Measurements from ENCODE around the gene STARD10.

DNA sequence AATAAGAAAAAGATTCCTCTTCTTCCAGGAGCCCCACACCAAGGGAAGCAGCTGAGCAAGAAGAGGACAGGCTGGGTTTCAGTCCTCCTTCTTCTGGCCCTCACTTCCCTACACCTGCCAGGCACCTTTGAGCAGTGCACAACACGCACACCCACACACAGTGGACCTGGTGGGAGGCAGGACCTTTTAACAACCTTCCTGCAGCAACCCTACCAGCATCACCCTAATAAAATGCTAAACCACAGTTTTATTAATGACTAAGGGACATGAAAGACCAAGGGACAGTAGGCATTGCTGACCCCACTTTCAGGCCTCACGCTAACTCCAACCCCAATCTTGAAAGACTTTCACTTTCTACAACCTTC, 53.8 kb downstream of the STARD10 start:
- TF ChIP-seq, protein P1, sequence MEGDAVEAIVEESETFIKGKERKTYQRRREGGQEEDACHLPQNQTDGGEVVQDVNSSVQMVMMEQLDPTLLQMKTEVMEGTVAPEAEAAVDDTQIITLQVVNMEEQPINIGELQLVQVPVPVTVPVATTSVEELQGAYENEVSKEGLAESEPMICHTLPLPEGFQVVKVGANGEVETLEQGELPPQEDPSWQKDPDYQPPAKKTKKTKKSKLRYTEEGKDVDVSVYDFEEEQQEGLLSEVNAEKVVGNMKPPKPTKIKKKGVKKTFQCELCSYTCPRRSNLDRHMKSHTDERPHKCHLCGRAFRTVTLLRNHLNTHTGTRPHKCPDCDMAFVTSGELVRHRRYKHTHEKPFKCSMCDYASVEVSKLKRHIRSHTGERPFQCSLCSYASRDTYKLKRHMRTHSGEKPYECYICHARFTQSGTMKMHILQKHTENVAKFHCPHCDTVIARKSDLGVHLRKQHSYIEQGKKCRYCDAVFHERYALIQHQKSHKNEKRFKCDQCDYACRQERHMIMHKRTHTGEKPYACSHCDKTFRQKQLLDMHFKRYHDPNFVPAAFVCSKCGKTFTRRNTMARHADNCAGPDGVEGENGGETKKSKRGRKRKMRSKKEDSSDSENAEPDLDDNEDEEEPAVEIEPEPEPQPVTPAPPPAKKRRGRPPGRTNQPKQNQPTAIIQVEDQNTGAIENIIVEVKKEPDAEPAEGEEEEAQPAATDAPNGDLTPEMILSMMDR (IDR thresholded peaks at IDR 0.05) = no peak
- TF ChIP-seq POLR2A (IDR thresholded peaks at IDR 0.05) = no peak
